Panc1 (cell line): ENCODE measurements around the gene E2F2. TPM values are rescaled to one million over a fixed set of nuclear protein-coding genes. Genes with fewer than 3 reads are reported as not detected.

Experiments
- ATAC-seq: fragments of 200-7000 bp; cut with Tn5 transposase; 2 replicates; pipeline ENCODE4 v1.9.1; 2020; ENCODE audit warnings: mild to moderate bottlenecking, moderate library complexity
- BruUV-seq: library from RNA; stranded (reverse); fragments of 400-500 nt; replicated peaks from 2 replicates; lab custom pipeline; 2021; lab: Mats Ljungman, UMichigan
- CTCF ChIA-PET: fragments of 300-600 bp; sonication (Branson Sonifier 250); formaldehyde crosslinking; loops from one replicate; lab custom pipeline; 2022; ENCODE audit warnings: antibody characterized with exemption; lab: Charles Lee
- POLR2A ChIA-PET: fragments of 300-600 bp; sonication (Branson Sonifier 250); formaldehyde crosslinking; loops from one replicate; lab custom pipeline; 2022; ENCODE audit warnings: antibody characterized with exemption; lab: Charles Lee
- DNase-seq: peaks from one replicate; pipeline ENCODE4 v3.0.0-alpha.2; 2010; ENCODE audit warnings: low read depth, low spot score
- H3K27ac ChIP-seq: 2 replicates; pipeline ENCODE4 v1.5.1; 2011; ENCODE audit warnings: mild to moderate bottlenecking, low read length, inconsistent platforms
- H3K27me3 ChIP-seq: fragments of 200-500 bp; sonication (Bioruptor generic); 2 replicates; pipeline ENCODE4 v1.6.0; 2014; ENCODE audit warnings: low read length, inconsistent platforms; ENCODE audit not compliant: control insufficient read depth, insufficient read depth
- H3K36me3 ChIP-seq: fragments of 200-500 bp; sonication (Bioruptor generic); 2 replicates; pipeline ENCODE4 v1.5.1; 2014; ENCODE audit warnings: inconsistent platforms, mild to moderate bottlenecking, low read length, moderate library complexity; ENCODE audit not compliant: control insufficient read depth, insufficient read depth
- H3K4me1 ChIP-seq: 2 replicates; pipeline ENCODE4 v1.5.1; 2011; ENCODE audit warnings: inconsistent platforms, mild to moderate bottlenecking, low read length, moderate library complexity; ENCODE audit not compliant: control insufficient read depth, insufficient read depth
- H3K4me3 ChIP-seq, 2 experiments: 2 replicates each; pipeline ENCODE4 v1.5.1; 2011 to 2012; ENCODE audit warnings: low read depth in 2 of 2, low read length in 2 of 2, mild to moderate bottlenecking in 2 of 2, inconsistent platforms in 1 of 2, moderate library complexity in 1 of 2
- H3K9me3 ChIP-seq: fragments of 200-500 bp; sonication (Bioruptor generic); 2 replicates; pipeline ENCODE4 v1.5.1; 2014; ENCODE audit warnings: low read depth, mild to moderate bottlenecking, inconsistent platforms, low read length, moderate library complexity; ENCODE audit not compliant: control insufficient read depth, insufficient read depth
- POLR2AphosphoS5 ChIP-seq: IDR thresholded peaks from 2 replicates; pipeline ENCODE4 v1.6.1; 2012; ENCODE audit warnings: mild to moderate bottlenecking, low read depth, low read length, moderate library complexity
- SIN3A ChIP-seq: IDR thresholded peaks from 2 replicates; pipeline ENCODE4 v1.6.1; 2012; ENCODE audit warnings: low read depth, mild to moderate bottlenecking, low read length, moderate library complexity, borderline replicate concordance; ENCODE audit not compliant: insufficient read depth
- TCF7L2 ChIP-seq: IDR thresholded peaks from 2 replicates; pipeline ENCODE4 v1.6.1; 2011; ENCODE audit warnings: mild to moderate bottlenecking, low read depth, low read length, inconsistent platforms
- in situ Hi-C: cut with HindIII; loops from 2 replicates; pipeline ENCODE4 v1.10.0; 2016; ENCODE audit warnings: low sequenced_read_pairs, low pct_unique_long_range_greater_than_20kb
- intact Hi-C: fragments of 100-400 bp; cut with micrococcal nuclease; formaldehyde crosslinking; loops from one replicate; pipeline ENCODE4 v1.10.0; 2022; ENCODE audit not compliant: unreplicated experiment
- total RNA-seq: library from RNA; stranded (reverse); gene quantifications from one replicate; pipeline ENCODE4 v1.2.1, GENCODE V29; 2021; ENCODE audit not compliant: unreplicated experiment
- TF ChIP-seq, protein P1 (sequence below): fragments of 450-650 bp; IDR thresholded peaks from 2 replicates; pipeline ENCODE4 v1.5.1; 2017; ENCODE audit warnings: mild to moderate bottlenecking
- TF ChIP-seq, protein P2 (sequence below), 2 experiments: IDR thresholded peaks; 2 replicates each; pipeline ENCODE4 v1.6.1; 2011 to 2012; ENCODE audit warnings: low read depth in 2 of 2, control low read depth in 1 of 2, low read length in 1 of 2, mild to moderate bottlenecking in 1 of 2, moderate library complexity in 1 of 2; ENCODE audit not compliant: insufficient read depth in 1 of 2

Gene E2F2
- total RNA-seq, 1 experiment from 2014 or later: 9.5 TPM

DNA sequence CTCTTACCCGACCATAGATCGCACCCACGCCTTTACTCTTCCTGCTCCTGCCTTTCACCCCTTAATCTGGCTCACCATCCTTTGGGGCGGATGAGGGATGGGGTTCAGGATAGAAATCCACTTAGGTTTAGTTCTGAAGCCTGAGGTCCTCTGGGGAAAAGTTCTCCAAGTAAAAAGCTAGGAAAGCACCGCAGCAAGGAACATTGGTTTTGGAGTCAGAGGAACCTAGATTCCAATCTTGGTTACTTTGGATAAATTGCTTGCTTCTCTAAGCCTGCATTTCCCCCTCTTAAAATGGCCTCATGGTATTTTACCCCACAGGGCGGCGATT, 46.1 kb downstream of the E2F2 start:
- intact Hi-C loops: no loop called here
- ATAC-seq: no peak
- H3K4me3 ChIP-seq: peak overlapping the region; percentile 63 to 70
- no peak for TF ChIP-seq TCF7L2
- TF ChIP-seq, protein P1, sequence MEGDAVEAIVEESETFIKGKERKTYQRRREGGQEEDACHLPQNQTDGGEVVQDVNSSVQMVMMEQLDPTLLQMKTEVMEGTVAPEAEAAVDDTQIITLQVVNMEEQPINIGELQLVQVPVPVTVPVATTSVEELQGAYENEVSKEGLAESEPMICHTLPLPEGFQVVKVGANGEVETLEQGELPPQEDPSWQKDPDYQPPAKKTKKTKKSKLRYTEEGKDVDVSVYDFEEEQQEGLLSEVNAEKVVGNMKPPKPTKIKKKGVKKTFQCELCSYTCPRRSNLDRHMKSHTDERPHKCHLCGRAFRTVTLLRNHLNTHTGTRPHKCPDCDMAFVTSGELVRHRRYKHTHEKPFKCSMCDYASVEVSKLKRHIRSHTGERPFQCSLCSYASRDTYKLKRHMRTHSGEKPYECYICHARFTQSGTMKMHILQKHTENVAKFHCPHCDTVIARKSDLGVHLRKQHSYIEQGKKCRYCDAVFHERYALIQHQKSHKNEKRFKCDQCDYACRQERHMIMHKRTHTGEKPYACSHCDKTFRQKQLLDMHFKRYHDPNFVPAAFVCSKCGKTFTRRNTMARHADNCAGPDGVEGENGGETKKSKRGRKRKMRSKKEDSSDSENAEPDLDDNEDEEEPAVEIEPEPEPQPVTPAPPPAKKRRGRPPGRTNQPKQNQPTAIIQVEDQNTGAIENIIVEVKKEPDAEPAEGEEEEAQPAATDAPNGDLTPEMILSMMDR: no peak
- TF ChIP-seq, protein P2, sequence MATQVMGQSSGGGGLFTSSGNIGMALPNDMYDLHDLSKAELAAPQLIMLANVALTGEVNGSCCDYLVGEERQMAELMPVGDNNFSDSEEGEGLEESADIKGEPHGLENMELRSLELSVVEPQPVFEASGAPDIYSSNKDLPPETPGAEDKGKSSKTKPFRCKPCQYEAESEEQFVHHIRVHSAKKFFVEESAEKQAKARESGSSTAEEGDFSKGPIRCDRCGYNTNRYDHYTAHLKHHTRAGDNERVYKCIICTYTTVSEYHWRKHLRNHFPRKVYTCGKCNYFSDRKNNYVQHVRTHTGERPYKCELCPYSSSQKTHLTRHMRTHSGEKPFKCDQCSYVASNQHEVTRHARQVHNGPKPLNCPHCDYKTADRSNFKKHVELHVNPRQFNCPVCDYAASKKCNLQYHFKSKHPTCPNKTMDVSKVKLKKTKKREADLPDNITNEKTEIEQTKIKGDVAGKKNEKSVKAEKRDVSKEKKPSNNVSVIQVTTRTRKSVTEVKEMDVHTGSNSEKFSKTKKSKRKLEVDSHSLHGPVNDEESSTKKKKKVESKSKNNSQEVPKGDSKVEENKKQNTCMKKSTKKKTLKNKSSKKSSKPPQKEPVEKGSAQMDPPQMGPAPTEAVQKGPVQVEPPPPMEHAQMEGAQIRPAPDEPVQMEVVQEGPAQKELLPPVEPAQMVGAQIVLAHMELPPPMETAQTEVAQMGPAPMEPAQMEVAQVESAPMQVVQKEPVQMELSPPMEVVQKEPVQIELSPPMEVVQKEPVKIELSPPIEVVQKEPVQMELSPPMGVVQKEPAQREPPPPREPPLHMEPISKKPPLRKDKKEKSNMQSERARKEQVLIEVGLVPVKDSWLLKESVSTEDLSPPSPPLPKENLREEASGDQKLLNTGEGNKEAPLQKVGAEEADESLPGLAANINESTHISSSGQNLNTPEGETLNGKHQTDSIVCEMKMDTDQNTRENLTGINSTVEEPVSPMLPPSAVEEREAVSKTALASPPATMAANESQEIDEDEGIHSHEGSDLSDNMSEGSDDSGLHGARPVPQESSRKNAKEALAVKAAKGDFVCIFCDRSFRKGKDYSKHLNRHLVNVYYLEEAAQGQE (IDR thresholded peaks at IDR 0.05; ENCODE audit: insufficient read depth in 1 of 2, low read depth in 2 of 2, low read length in 1 of 2): no peak
- no peak for TF ChIP-seq SIN3A
- no peak for TF ChIP-seq POLR2AphosphoS5
- ChIA-PET CTCF (interaction anchor here (0.6 to 1.6 kb wide), 3 partner anchors 12 to 150 kb away, joined by 7 to 23 read pairs (median 8); no protein-coding TSS in a partner anchor), POLR2A (no interaction called here)
- no TSS peak for BruUV-seq
- H3K27me3 ChIP-seq: no peaks in the 10 kb centered on the region
- H3K9me3 ChIP-seq: no peaks in the 10 kb centered on the region
- H3K4me1 ChIP-seq: peaks cover 9% of the 10 kb centered on the region
- H3K36me3 ChIP-seq: no peaks in the 10 kb centered on the region
- no peak for DNase-seq
- in situ Hi-C loops: no loop called here
- H3K27ac ChIP-seq: peak overlapping the region; percentile 82

DNA sequence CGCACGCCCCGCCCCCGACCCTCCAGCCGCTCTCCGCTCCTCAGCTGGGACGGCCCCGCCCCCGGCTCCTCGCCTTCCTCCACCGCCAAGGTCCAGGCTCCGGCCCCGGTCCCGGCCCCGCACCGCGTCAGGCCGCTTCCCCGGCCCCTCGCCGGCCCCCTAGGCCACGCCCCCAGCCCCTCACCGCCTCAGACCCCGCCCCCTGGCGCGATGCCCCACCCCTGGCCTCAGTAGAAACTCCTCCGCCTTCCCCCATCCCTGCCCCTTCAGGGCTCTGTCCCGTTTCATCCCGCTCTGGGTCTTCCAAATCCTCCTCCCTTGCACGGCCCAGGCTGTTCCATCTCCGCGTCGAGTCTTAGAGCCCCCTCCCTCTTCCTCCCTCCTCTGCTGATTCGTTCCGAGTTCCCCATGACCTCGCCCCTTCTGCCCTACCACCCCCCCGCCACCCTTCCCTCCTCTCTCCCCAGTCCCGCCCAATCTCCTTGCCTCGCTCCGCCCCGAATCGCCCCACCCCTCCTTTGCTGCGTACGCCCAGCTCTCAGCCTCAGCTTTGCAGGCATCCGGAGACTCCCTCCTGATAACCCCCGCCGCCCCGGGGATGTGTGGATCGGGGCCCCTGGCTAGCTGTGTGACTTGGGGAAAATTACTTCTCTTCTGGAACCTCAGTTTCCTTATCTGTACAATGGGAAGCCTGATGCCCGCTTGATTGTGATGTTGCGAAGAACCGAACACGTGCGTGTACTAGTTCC, 46.6 kb downstream of the E2F2 start:
- Histone ChIP-seq H3K27ac (peak overlapping the region; percentile 82), H3K27me3 (no peaks in the 10 kb centered on the region), H3K9me3 (no peaks in the 10 kb centered on the region), H3K36me3 (no peaks in the 10 kb centered on the region), H3K4me1 (peaks cover 12% of the 10 kb centered on the region), H3K4me3 (peak overlapping the region; percentile 63 to 70)
- CTCF ChIA-PET: interaction anchor here (0.6 to 1.6 kb wide), 4 partner anchors 13 to 151 kb away, joined by 5 to 23 read pairs (median 8); no protein-coding TSS in a partner anchor
- in situ Hi-C loops: no loop called here
- TF ChIP-seq TCF7L2: no peak
- TF ChIP-seq SIN3A: no peak
- TF ChIP-seq POLR2AphosphoS5: no peak
- TF ChIP-seq, protein P2 (IDR thresholded peaks at IDR 0.05; ENCODE audit: insufficient read depth in 1 of 2, low read depth in 2 of 2, low read length in 1 of 2): no peak
- TF ChIP-seq, protein P1: no peak; the same call in 1 of the 2 replicates
- intact Hi-C loops: no loop called here
- BruUV-seq: no TSS peak
- ATAC-seq: peak; percentile 95
- DNase-seq: peak; percentile 74
- POLR2A ChIA-PET: no interaction called here
